ENCODE measurements around the gene RPL13. TPM values are rescaled to one million over a fixed set of nuclear protein-coding genes. Genes with fewer than 3 reads are reported as not detected.

Gene RPL13
- total and polyA plus RNA-seq, 9 of the 15 experiments (the other 6 are each of a cell fraction or from before 2014, with no cell fraction given) = 227 to 6,042 (median 1,633) TPM

- TF ChIP-seq NFRKB (IDR thresholded peaks at IDR 0.05; ENCODE audit: low read depth) (no peak), CSDE1 (IDR thresholded peaks at IDR 0.05) (no peak), CBFA2T3 (IDR thresholded peaks at IDR 0.05) (no peak), ZNF511 (CRISPR knock-in tag; IDR thresholded peaks at IDR 0.05) (peak; percentile 11; the same call in 1 of the 2 replicates), ZNF444 (CRISPR knock-in tag; IDR thresholded peaks at IDR 0.05) (no peak), HDAC3 (IDR thresholded peaks at IDR 0.05; ENCODE audit: borderline replicate concordance, partially characterized antibody) (no peak), MAFK (IDR thresholded peaks at IDR 0.05; ENCODE audit: low read length) (no peak), CEBPB (tag; IDR thresholded peaks at IDR 0.05) (no peak), ZNF253 (CRISPR knock-in tag; conservative IDR thresholded peaks at IDR 0.05) (no peak), RB1 (IDR thresholded peaks at IDR 0.05; ENCODE audit: low read depth) (peak; percentile 98), POU5F1 (IDR thresholded peaks at IDR 0.05; ENCODE audit: borderline replicate concordance, low read depth, low read length, partially characterized antibody) (no peak), ZNF165 (CRISPR knock-in tag; IDR thresholded peaks at IDR 0.05; ENCODE audit: borderline replicate concordance) (no peak), HDAC8 (tag; IDR thresholded peaks at IDR 0.05) (peak; percentile 69; the same call in 1 of the 2 replicates), ZNF764 (CRISPR knock-in tag; IDR thresholded peaks at IDR 0.05; ENCODE audit: low read depth) (no peak), ZNF407 (IDR thresholded peaks at IDR 0.05; ENCODE audit: low read depth) (no peak), FOXA1 (IDR thresholded peaks at IDR 0.05; ENCODE audit: borderline replicate concordance) (no peak), WHSC1 (IDR thresholded peaks at IDR 0.05; ENCODE audit: low read length) (no peak), ZNF518B (CRISPR knock-in tag; IDR thresholded peaks at IDR 0.05) (no peak), ZEB2 (IDR thresholded peaks at IDR 0.05) (no peak)
Observed at GRCh38 chr16:89574681-89575246, 14.3 kb downstream of the RPL13 start (continued).
